ENCODE measurements around the gene C9orf153. TPM values are rescaled to one million over a fixed set of nuclear protein-coding genes. Genes with fewer than 3 reads are reported as not detected.

Gene C9orf153
- polyA plus RNA-seq, 1 donor, result 0.22 TPM

DNA sequence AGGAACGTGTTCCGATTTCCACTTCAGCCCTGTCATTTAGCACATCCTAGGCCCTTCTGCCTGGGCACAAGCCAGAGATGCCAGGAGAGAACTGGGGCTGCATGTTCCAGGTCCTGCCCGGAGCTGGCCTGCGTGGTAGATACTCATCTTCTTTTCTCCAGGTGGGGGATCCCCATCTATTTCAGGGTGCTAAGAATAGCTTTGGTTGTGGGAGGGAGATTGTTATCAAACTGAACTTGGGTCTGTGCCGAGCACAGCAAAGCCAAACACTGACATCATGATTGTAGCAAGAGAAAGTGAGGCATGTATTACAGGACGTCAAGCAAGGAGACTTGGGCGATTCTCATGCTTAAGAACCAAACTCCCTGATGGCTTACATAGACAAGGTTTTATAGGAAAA is 18.2 kb downstream of the C9orf153 start:
- Histone ChIP-seq H3K27me3 (ENCODE audit: control insufficient read depth, insufficient read depth, low read length) (no peaks in the 10 kb centered on the region), H3K36me3 (ENCODE audit: control insufficient read depth, insufficient read depth, low read length) (no peaks in the 10 kb centered on the region), H3K4me3 (ENCODE audit: low read length) (no peak overlapping the region), H3K27ac (ENCODE audit: low read length) (no peak overlapping the region), H3K4me1 (ENCODE audit: control insufficient read depth, insufficient read depth, low read length) (peaks cover 3% of the 10 kb centered on the region), H3K9me3 (ENCODE audit: control insufficient read depth, low read depth, low read length) (no peaks in the 10 kb centered on the region)
- WGBS (ENCODE audit: insufficient coverage, low lambda C conversion rate), result 80% methylated on average over 2 of the region's 7 CpGs
- DNase-seq, result no peak

DNA sequence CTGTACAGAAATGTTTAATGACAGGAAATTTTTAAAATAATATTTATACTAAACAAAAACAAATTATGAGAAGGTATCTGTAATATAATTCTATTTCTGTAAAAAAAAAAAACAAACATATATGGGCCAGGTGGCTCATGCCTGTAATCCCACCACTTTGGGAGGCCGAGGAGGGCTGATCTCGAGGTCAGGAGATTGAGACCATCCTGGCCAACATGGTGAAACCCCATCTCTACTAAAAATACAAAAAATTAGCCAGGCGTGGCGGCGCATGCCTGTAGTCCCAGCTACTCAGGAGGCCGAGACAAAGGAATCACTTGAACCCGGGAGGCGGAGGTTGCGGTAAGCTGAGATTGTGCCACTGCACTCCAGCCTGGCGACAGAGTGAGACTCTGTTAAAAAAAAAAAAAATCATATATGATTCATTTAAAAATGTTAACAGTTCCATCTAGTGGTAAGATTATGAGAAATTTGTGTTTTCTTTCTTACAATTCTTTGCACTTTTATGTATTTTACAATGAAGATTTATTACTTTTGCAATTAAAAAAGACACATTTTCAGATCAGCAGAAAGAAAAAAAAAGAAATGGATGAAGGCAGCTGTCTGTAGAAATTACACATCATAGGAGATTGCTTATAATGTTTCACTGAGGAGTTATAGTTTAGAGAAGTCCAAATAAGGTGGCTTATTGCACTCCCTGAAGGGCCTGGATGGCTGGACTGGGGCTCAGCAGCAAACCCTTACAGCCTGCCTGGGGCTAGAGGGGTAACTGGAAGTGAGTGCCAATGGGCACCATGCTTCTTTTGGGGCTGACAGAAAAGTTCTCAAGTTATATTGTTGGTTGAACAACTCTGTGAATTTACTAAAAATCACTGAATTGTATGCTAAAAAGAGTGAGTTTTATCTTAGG is 20.3 kb downstream of the C9orf153 start:
- Histone ChIP-seq H3K4me3 (ENCODE audit: low read length) (no peak overlapping the region), H3K27me3 (ENCODE audit: control insufficient read depth, insufficient read depth, low read length) (no peaks in the 10 kb centered on the region), H3K27ac (ENCODE audit: low read length) (no peak overlapping the region), H3K9me3 (ENCODE audit: control insufficient read depth, low read depth, low read length) (no peaks in the 10 kb centered on the region), H3K4me1 (ENCODE audit: control insufficient read depth, insufficient read depth, low read length) (peaks cover 3% of the 10 kb centered on the region), H3K36me3 (ENCODE audit: control insufficient read depth, insufficient read depth, low read length) (no peaks in the 10 kb centered on the region)
- no peak for DNase-seq
- 100% methylated on average over 1 of the region's 10 CpGs for whole genome bisulfite sequencing (ENCODE audit: insufficient coverage, low lambda C conversion rate)

DNA sequence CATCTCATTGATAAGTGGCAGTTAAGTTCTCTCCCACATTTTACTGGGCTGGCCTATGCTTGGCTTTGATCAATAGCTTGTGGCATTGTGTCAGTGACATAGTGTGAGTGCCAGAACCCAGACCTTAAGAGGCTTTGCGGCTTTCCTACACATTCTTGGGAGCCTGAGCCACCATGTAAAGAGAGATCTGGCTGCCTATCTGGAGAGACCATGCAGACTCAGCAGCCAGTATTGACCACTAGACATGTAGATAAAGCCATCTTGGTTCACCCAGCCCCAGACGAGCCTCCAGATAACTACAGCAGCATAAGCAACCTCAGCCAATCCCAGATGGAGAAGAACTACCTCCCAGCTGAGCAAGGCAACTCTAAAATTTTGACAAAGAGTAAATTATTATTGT is 28.6 kb downstream of the C9orf153 start:
- no peaks in the 10 kb centered on the region for H3K36me3 ChIP-seq (ENCODE audit: control insufficient read depth, insufficient read depth, low read length)
- H3K4me1 ChIP-seq (ENCODE audit: control insufficient read depth, insufficient read depth, low read length), result no peaks in the 10 kb centered on the region
- no CpG with 5 or more reads among the region's 2 CpGs for WGBS (ENCODE audit: insufficient coverage, low lambda C conversion rate)
- H3K9me3 ChIP-seq (ENCODE audit: control insufficient read depth, low read depth, low read length), result no peaks in the 10 kb centered on the region
- H3K27me3 ChIP-seq (ENCODE audit: control insufficient read depth, insufficient read depth, low read length), result no peaks in the 10 kb centered on the region
- H3K4me3 ChIP-seq (ENCODE audit: low read length), result no peak overlapping the region
- no peak overlapping the region for H3K27ac ChIP-seq (ENCODE audit: low read length)
- DNase-seq, result no peak

DNA sequence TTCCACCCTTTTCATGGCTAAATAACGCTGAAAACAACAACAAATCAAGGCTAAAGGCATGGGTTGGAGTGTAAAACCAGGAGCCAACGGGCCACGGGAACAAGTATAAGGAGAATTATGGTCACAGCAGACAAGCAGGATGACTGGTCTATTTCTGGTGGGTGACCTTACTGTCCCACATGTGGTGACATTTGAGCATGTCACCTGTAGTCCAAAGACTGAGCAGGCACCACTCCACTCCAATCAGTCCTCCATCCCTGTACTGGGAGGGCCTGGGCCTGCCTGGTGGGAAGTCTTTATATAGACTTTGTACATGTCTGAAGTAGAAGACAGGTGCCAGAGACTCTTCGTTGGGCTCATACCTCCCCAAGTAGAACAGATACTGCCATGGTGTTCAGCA is 36.8 kb downstream of the C9orf153 start:
- DNase-seq, result no peak
- H3K9me3 ChIP-seq (ENCODE audit: control insufficient read depth, low read depth, low read length), result no peaks in the 10 kb centered on the region
- H3K4me3 ChIP-seq (ENCODE audit: low read length), result no peak overlapping the region
- no peaks in the 10 kb centered on the region for H3K27me3 ChIP-seq (ENCODE audit: control insufficient read depth, insufficient read depth, low read length)
- WGBS (ENCODE audit: insufficient coverage, low lambda C conversion rate), result no CpG with 5 or more reads among the region's 4 CpGs
- no peaks in the 10 kb centered on the region for H3K4me1 ChIP-seq (ENCODE audit: control insufficient read depth, insufficient read depth, low read length)
- no peaks in the 10 kb centered on the region for H3K36me3 ChIP-seq (ENCODE audit: control insufficient read depth, insufficient read depth, low read length)
- no peak overlapping the region for H3K27ac ChIP-seq (ENCODE audit: low read length)

DNA sequence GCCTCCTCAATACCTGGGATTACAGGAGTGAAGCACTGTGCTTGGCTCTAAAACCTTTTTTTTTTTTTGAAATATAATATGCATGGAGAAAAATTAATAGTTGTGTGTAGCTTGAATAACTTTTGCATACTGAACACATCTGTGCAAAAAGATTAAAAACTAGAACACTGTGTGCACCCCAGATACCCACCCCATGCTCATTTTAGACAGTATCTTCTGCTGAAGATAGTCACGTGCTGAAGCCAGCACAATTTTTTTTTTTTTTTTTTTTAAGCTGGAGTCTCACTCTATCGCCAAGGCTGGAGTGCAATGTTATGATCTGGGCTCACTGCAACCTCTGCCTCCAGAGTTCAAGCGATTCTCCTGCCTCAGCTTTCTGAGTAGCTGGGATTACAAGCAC is 39.9 kb downstream of the C9orf153 start:
- WGBS (ENCODE audit: insufficient coverage, low lambda C conversion rate), result no CpG with 5 or more reads among the region's 3 CpGs
- Histone ChIP-seq H3K4me1 (ENCODE audit: control insufficient read depth, insufficient read depth, low read length) (no peaks in the 10 kb centered on the region), H3K27me3 (ENCODE audit: control insufficient read depth, insufficient read depth, low read length) (no peaks in the 10 kb centered on the region), H3K9me3 (ENCODE audit: control insufficient read depth, low read depth, low read length) (no peaks in the 10 kb centered on the region), H3K4me3 (ENCODE audit: low read length) (no peak overlapping the region), H3K36me3 (ENCODE audit: control insufficient read depth, insufficient read depth, low read length) (no peaks in the 10 kb centered on the region), H3K27ac (ENCODE audit: low read length) (no peak overlapping the region)
- no peak for DNase-seq

DNA sequence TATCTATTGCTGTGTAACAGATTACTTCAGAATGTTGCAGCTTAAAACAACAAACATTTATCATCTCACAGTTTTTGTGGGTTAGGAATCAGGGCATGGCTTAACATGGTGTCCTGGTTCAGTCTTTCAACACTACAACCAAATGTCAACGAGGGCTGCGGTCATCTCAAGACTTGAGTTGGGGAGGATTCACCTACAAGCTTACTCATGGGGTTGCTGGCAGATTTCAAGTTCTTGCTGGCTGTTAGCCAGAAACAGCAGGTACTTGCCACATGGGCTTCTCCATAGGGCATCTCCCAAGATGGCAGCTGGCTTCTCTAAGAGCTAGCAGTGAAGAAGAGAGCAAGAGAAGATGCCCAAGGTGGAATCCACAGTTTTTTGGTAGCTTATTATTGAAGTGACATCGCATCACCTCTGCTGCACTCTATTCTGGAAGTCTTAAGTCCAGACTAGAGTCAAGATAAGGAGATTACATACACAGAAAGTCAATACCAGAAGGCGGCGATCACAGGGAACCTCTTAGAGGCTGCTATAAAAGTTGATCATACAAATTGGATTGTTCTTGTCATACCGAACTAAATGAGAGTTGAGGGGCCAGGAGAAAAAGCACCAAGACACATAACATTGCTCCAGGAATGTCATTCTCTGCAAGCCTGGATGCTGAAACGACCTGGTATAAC is 42.2 kb downstream of the C9orf153 start:
- H3K27me3 ChIP-seq (ENCODE audit: control insufficient read depth, insufficient read depth, low read length), result no peaks in the 10 kb centered on the region
- no peaks in the 10 kb centered on the region for H3K36me3 ChIP-seq (ENCODE audit: control insufficient read depth, insufficient read depth, low read length)
- DNase-seq, result peak; percentile 7 to 50
- H3K4me3 ChIP-seq (ENCODE audit: low read length), result no peak overlapping the region
- WGBS (ENCODE audit: insufficient coverage, low lambda C conversion rate), result no CpG with 5 or more reads among the region's 7 CpGs
- no peak overlapping the region for H3K27ac ChIP-seq (ENCODE audit: low read length)
- no peaks in the 10 kb centered on the region for H3K4me1 ChIP-seq (ENCODE audit: control insufficient read depth, insufficient read depth, low read length)
- H3K9me3 ChIP-seq (ENCODE audit: control insufficient read depth, low read depth, low read length), result no peaks in the 10 kb centered on the region

DNA sequence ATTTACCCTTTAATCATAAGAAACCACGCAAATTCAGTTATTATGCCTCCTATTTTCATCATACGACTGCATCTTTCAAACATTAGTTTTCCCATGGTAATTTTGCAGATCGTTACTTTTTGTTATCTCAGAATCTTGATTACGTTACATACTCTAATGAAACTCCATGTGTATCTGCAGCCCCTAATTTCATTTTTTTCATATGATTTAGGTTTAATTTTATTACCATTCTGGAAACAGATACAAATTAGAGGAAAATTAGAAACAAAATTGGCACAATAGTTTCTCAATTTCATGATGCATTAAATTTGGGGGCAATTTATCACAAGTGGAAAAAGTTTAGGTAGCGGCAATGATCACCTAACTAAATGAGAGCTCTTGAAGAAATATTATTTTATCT is 52.3 kb downstream of the C9orf153 start:
- H3K4me3 ChIP-seq (ENCODE audit: low read length), result no peak overlapping the region
- no peaks in the 10 kb centered on the region for H3K9me3 ChIP-seq (ENCODE audit: control insufficient read depth, low read depth, low read length)
- H3K27me3 ChIP-seq (ENCODE audit: control insufficient read depth, insufficient read depth, low read length), result no peaks in the 10 kb centered on the region
- no peak for DNase-seq
- H3K4me1 ChIP-seq (ENCODE audit: control insufficient read depth, insufficient read depth, low read length), result no peaks in the 10 kb centered on the region
- no peak overlapping the region for H3K27ac ChIP-seq (ENCODE audit: low read length)
- WGBS (ENCODE audit: insufficient coverage, low lambda C conversion rate), result 95% methylated on average over 4 of the region's 5 CpGs
- H3K36me3 ChIP-seq (ENCODE audit: control insufficient read depth, insufficient read depth, low read length), result no peaks in the 10 kb centered on the region

DNA sequence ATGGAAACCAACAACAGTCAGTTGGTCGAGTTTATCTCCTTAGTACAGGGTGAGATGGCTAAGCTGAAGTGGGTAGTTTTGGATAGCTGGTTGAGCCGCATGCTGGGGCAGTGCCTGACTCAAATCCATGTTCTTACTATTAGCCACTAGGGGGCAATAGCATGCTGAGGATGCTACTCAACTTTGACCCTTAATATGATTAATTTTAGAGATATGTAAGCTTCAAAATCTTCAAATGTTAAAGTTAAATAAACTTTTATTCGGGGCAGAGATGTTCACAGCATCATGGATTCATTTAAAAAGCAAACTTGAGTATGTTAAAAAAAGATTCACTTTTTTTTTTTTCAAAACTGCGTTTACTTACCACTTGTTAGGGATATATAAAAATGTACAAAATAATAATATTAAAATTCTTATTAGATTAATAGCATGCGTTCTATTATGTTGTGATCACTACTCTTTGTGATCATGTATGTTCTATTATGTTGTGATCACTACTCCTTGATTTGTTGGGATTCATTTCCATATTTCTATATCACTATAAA is 57.0 kb downstream of the C9orf153 start:
- WGBS (ENCODE audit: insufficient coverage, low lambda C conversion rate), result 0% methylated on average over 1 of the region's 5 CpGs
- no peak overlapping the region for H3K27ac ChIP-seq (ENCODE audit: low read length)

DNA sequence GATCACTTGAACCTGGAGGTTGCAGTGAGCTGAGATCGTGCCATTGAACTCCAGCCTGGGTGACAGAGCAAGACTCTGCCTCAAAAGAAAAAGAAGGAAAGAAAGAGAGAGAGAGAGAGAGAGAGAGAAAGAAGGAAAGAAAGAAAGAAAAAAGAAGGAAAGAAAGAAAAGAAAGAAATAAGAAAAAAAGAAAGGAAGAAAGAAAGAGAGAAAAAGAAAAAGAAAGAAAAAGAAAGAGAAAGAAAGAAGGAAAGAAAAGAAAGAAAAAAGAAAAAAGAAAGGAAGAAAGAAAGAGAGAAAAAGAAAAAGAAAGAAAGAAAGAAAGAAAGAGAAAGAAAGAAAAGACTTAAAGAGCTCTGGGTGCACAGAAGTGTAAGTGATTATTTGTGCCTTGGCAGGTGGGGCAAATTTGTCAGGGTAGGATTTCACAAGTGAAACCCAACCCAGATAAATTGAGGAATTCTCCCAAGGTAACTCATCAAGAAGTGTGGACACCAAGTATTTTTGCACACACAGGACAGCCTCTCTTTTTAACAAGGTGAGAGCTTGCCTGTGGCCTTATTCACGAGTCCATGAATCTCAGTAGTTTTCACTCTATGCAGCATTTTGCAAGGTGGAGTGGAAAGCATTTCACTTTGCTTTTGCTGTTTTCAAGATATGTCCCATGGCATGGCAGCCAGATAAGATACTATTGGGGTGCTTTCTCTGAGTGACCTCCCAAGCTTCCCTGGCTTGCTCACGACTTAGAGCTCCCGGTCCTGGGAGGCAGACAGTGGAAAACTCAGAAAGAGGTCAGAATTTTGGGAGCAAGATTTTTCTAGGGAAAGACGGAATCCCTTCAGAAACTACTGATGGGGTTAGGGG is 57.8 kb downstream of the C9orf153 start:
- H3K9me3 ChIP-seq (ENCODE audit: control insufficient read depth, low read depth, low read length), result no peaks in the 10 kb centered on the region
- 100% methylated on average over 1 of the region's 5 CpGs for WGBS (ENCODE audit: insufficient coverage, low lambda C conversion rate)
- no peaks in the 10 kb centered on the region for H3K36me3 ChIP-seq (ENCODE audit: control insufficient read depth, insufficient read depth, low read length)
- H3K4me1 ChIP-seq (ENCODE audit: control insufficient read depth, insufficient read depth, low read length), result no peaks in the 10 kb centered on the region
- no peak for DNase-seq
- H3K27ac ChIP-seq (ENCODE audit: low read length), result no peak overlapping the region
- H3K27me3 ChIP-seq (ENCODE audit: control insufficient read depth, insufficient read depth, low read length), result no peaks in the 10 kb centered on the region
- H3K4me3 ChIP-seq (ENCODE audit: low read length), result no peak overlapping the region

More for the DNA sequence above, 57.0 kb downstream of the C9orf153 start:
- DNase-seq, result peak; percentile 15 to 20
- no peaks in the 10 kb centered on the region for H3K9me3 ChIP-seq (ENCODE audit: control insufficient read depth, low read depth, low read length)
- H3K4me3 ChIP-seq (ENCODE audit: low read length), result no peak overlapping the region
- H3K4me1 ChIP-seq (ENCODE audit: control insufficient read depth, insufficient read depth, low read length), result no peaks in the 10 kb centered on the region
- H3K36me3 ChIP-seq (ENCODE audit: control insufficient read depth, insufficient read depth, low read length), result no peaks in the 10 kb centered on the region
- H3K27me3 ChIP-seq (ENCODE audit: control insufficient read depth, insufficient read depth, low read length), result no peaks in the 10 kb centered on the region

DNA sequence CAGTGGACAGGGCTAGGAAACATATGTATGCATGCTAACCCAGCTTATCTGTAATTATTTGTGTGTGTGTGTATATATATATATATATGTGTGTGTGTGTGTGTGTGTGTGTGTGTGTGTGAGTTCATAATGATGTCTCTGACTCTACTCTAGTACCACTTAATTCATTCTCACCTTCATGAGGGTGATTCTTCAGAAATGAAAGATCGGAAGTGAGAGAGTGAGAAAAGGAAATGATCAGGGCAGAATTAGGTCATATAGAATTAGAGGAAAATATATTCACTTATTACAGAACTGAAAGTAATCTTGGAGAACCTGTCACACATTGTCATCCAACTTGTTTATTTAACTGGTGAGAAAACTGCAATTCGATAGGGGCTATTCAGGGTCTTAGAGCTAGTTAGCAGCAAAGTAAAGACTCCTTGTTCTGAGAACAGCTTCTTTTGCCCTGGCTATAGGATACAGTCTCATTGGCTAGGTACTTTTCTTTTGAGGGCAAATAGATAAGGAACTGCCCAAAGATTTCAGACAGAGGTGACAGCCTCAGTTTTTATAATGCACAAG is 58.8 kb downstream of the C9orf153 start:
- Histone ChIP-seq H3K4me3 (ENCODE audit: low read length) (no peak overlapping the region), H3K27me3 (ENCODE audit: control insufficient read depth, insufficient read depth, low read length) (no peaks in the 10 kb centered on the region), H3K27ac (ENCODE audit: low read length) (no peak overlapping the region), H3K9me3 (ENCODE audit: control insufficient read depth, low read depth, low read length) (no peaks in the 10 kb centered on the region), H3K36me3 (ENCODE audit: control insufficient read depth, insufficient read depth, low read length) (no peaks in the 10 kb centered on the region), H3K4me1 (ENCODE audit: control insufficient read depth, insufficient read depth, low read length) (no peaks in the 10 kb centered on the region)
- WGBS (ENCODE audit: insufficient coverage, low lambda C conversion rate), result no CpG with 5 or more reads among the region's 2 CpGs
- no peak for DNase-seq

Data from large intestine (tissue), 3 donors.